Prostate gland (tissue), 2 donors: ENCODE data around the gene PIGR.

Source experiments
- POLR2A ChIP-seq: fragments of 450-650 bp; IDR thresholded peaks from one replicate; pipeline ENCODE4 v1.6.1; 2016; ENCODE audit warnings: antibody characterized with exemption, mild to moderate bottlenecking
- POLR2AphosphoS5 ChIP-seq: sonication (generic); formaldehyde crosslinking; IDR thresholded peaks from one replicate; pipeline ENCODE4 v1.6.1; 2017; ENCODE audit warnings: antibody characterized with exemption
- TF ChIP-seq, protein P1 (sequence below), 4 experiments: fragments of 200-600 bp in 2 of 4; fragments of 450-650 bp in 2 of 4; sonication (generic) in 2 of 4; IDR thresholded peaks; 1 replicate in 3 of 4; 2 replicates in 1 of 4; pipeline ENCODE4 v1.5.1; 2016 to 2019; ENCODE audit warnings: antibody characterized with exemption in 4 of 4, mild to moderate bottlenecking in 2 of 4, moderate library complexity in 2 of 4

DNA sequence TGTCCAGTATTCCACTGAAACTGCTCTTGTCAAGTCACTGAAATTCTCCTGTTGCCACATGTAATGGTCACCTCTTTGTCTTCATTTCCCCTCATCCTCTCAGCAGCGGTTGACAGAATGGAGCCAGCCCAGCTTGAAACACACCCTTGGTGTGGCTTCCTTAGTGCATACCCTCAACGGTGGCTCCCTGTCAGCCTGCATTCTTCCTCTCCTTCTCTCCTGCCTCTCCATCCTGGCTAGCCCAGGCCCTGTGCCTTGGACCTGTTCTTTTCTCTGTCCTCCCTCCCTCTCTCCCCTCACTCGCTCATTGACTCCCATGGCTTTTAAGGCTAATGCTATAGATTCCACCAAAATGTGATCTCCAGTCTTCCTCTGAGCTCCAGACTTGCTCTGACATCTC, 28.2 kb downstream of the PIGR start:
- TF ChIP-seq, protein P1, sequence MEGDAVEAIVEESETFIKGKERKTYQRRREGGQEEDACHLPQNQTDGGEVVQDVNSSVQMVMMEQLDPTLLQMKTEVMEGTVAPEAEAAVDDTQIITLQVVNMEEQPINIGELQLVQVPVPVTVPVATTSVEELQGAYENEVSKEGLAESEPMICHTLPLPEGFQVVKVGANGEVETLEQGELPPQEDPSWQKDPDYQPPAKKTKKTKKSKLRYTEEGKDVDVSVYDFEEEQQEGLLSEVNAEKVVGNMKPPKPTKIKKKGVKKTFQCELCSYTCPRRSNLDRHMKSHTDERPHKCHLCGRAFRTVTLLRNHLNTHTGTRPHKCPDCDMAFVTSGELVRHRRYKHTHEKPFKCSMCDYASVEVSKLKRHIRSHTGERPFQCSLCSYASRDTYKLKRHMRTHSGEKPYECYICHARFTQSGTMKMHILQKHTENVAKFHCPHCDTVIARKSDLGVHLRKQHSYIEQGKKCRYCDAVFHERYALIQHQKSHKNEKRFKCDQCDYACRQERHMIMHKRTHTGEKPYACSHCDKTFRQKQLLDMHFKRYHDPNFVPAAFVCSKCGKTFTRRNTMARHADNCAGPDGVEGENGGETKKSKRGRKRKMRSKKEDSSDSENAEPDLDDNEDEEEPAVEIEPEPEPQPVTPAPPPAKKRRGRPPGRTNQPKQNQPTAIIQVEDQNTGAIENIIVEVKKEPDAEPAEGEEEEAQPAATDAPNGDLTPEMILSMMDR (IDR thresholded peaks at IDR 0.05) = no peak
- TF ChIP-seq POLR2AphosphoS5 (no peak), POLR2A (no peak)
